CD4-positive, alpha-beta T cell treated with Interleukin-21 for 1 hour (primary cell): ENCODE measurements around the gene CNOT3.

Experiments
- DNase-seq: peaks from one replicate; pipeline ENCODE4 v3.0.0-alpha.2; 2020

The CNOT3 gene

DNA sequence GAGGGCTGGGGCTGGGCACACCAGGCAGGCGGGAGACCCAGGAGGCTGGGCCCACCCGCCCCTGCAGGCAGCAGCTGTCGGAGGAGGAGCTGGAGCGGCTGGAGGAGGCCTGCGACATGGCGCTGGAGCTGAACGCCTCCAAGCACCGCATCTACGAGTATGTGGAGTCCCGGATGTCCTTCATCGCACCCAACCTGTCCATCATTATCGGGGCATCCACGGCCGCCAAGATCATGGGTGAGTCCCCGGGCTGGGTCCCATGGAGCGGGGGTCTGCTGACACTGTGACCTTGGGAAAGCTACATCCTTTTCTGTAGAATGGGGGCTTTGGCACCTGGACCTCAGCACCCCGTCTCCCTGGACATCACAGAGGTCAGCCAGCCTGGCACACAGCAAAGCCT lies 13.9 kb upstream of the CNOT3 start:
- DNase-seq = no peak

- DNase-seq = no peak
Observed at GRCh38 chr19:54124393-54124792, 13.2 kb upstream of the CNOT3 start.

DNA sequence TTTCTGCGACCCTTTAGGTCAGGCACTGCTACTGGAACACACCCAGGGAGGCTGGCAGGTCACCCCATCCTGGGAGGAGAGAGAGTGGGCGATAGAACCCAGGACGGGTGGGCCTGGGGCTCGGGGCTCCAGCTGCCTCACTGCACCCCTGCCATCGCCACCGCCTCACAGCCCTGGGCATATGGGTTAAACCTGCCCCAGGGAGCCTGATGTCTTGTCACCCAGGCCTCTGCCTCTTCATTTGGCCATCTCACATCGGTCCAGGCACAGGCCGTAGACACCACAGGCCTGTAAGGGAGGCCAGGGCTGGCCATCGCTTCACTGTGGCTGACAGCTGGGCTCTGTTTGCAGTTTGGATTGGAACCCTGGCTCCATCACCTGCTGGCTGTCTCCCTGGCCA lies 11.8 kb upstream of the CNOT3 start:
- DNase-seq = no peak

DNA sequence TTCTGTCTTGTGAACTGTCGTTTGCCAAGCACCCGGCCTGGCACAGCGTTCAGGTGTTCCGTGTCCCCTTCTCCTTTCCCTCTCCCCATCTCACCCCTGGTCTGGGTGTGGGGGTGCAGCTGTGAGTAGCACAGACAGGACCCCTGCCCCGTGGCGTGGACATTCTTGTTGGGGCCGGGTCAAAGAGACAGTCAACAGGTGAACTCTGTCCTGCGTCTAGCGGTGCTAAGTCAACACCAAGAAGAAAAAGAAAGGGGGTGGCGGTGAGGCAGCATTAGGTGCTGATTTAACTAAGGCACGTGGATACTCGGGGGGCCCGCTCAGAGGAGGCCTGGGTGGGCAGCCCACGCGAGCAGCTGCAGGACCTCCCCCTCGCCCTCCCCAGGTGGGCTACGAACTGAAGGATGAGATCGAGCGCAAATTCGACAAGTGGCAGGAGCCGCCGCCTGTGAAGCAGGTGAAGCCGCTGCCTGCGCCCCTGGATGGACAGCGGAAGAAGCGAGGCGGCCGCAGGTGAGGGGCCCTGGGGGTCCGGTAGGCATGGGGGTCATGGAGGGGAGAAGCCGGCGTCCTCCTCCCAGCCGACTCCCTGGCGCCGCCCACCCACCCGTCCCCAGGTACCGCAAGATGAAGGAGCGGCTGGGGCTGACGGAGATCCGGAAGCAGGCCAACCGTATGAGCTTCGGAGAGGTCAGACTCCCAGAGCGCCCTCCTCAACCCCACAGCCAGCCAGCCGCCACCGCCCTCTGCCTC lies 9.7 kb upstream of the CNOT3 start:
- DNase-seq = no peak

DNA sequence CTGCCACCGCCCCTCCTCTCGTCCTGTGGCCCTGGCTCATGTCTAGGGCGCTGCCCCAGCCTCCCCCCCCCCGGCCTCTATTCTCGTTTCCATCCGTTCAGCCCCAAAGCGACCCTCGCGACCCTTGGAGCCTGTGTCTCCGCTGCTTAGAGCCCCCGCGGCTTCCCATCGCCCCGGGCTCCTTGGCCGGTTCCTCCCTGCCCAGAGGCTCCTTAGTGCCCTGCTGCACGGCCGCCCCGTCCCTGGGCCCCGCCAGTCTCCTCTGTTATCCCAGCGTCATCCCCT lies 9.2 kb upstream of the CNOT3 start:
- no peak for DNase-seq

DNA sequence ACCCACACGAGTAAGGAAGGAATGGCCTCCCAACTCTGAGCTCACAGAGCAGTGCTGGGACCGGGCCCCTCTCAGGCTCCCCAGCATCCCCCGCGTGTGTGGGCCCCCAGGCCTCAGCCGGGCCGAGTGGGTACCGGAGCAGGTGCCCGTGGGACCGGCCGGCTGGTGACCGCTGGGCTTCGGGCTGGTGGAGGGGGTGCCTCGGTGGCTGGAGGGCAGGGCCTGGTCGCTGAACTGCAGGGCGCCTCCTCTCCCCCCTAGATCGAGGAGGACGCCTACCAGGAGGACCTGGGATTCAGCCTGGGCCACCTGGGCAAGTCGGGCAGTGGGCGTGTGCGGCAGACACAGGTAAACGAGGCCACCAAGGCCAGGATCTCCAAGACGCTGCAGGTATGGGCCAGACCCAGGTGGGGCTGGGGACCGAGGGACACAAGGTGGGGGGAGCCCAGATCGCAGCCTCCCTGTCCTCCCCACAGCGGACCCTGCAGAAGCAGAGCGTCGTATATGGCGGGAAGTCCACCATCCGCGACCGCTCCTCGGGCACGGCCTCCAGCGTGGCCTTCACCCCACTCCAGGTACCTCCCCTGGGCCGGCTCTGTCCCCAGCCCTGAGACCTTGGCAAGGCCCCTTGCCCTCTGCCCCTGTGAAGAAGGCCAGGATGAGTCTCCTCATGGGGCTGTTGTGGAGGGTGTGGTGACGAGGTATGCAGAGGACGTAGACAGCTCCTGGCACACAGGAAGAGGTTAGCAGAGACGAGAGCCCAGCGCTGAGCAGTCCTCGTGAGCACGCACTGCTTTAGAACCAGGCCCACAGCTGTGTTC lies 8.6 kb upstream of the CNOT3 start:
- no peak for DNase-seq

- DNase-seq = no peak
Observed at GRCh38 chr19:54129617-54129996, 8.0 kb upstream of the CNOT3 start.

DNA sequence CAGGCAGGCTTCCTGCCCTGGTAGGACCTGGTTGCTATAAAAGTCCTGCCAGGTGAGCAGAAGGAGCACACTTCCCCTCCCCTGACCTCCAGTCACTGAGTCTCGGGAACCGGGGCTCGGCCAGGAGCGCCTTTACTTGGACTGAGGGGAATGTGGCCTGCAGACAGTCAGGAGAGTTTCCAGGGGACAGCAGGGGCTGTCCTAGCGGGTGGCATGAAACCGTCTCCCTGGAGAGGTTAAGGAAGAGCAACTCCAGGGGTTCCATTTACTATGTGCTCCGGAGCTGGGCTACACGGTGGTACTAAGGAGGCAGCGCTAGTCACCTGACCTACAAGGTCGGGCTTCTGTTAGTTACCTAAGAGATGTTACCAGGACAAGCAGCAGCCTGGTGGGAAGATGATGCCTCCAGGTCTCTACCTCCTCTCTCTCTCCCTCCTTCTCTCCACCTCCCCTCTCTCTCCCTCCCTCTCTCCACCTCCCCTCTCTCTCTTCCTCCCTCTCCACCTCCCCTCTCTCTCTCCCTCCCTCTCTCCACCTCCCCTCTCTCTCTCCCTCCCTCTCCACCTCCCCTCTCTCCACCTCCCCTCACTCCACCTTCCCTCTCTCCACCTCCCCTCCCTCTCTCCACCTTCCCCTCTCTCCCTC lies 4.1 kb upstream of the CNOT3 start:
- no peak for DNase-seq

GRCh38 chr19:54133957-54134590 lies 3.5 kb upstream of the CNOT3 start:
- no peak for DNase-seq

DNA sequence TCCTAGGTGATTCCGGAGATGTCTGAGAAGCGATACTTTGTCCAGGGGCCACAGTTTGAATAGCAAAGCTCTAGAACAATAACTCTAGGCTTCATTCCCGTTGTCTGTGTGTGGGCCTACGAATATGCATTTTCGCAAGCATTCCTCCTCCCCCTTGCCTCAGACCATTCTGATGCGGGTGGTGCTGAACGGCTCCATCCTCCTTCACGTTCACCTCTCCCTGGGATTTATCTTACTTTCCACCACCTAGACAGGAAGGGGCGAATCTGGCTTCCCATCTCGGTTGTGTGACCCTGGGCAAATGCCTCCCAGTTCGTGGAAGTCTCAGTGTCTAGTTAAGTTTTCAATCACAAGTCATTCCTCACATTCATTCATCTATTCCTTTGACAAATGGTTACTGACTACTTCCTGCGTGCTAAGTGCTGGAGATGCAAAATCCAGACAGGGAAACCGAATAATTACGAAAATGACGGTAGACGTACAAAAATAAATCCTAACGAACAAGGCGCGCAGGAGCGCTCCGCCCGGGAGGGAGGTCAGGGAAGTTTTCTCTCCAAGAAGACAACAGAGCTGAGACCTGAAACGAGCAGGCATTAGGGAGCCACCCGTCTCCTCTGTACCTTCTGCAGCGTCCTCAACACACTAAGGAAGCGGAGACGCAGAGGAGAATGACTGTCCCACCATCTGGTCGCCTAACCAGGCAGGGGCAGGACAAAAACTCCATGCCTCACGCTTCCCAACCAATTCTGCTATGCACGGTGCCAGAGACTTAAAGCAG lies 1.3 kb upstream of the CNOT3 start:
- DNase-seq = no peak

GRCh38 chr19:54136864-54137698 lies 481 bp upstream of the CNOT3 start:
- DNase-seq = peak; percentile 100

DNA sequence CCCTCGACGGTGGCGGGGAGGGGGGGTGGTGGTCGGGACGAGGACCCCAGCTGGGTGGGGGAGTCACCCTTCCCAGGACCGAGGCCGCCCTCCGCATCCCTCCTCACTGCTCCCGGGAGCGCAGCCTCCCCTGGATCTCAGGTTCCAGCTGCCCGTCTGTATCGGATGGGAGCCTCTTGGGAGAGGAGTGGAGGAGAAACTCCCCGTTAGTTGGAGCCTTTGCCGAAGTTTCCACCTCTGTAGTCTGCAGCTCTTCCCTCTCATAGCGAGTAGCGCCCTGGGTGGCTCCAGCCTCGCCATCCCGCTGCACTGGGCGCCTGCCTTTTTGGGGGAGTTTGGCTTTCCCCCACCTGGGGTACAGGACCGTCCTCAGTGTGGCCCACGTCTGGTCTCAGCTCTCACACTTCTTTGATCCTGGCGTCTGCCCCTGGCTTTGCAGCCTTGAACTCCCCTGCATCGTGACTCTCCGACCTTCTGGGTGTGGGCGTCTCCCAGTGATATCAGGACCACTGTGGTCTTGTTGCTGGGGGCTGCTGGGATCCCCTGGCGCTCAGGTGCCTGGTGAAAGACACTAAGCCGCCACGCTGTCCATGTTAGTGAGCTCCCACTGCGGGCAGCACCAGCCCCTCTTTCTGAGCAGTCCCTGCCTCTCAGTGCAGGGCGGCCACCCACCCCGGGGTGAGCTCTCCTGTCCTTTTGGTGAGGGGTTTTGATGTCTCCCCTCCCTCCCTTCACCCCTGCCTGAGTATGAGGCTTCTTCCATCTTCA lies 1.1 kb downstream of the CNOT3 start:
- DNase-seq = no peak

DNA sequence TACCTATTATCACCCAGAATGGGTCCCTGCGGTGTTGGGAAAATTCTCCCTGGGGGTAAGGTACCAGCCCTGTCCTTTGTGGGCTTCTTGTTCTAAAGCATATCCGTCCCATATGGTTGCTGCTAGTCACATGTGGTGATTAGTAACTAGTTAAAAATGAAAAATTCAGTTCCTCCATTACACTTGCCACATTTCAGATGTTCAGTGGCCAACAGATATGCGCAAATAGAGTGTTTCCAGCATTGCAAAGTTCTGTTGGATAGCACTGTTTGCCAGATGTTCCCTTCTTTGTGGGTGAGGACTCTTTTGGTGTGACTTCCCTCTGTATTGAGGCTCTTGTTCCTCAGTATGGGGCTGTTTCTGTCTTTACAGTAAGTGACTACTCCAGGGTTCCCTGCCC lies 3.8 kb downstream of the CNOT3 start:
- no peak for DNase-seq

GRCh38 chr19:54142166-54142780 lies 4.7 kb downstream of the CNOT3 start:
- no peak for DNase-seq

DNA sequence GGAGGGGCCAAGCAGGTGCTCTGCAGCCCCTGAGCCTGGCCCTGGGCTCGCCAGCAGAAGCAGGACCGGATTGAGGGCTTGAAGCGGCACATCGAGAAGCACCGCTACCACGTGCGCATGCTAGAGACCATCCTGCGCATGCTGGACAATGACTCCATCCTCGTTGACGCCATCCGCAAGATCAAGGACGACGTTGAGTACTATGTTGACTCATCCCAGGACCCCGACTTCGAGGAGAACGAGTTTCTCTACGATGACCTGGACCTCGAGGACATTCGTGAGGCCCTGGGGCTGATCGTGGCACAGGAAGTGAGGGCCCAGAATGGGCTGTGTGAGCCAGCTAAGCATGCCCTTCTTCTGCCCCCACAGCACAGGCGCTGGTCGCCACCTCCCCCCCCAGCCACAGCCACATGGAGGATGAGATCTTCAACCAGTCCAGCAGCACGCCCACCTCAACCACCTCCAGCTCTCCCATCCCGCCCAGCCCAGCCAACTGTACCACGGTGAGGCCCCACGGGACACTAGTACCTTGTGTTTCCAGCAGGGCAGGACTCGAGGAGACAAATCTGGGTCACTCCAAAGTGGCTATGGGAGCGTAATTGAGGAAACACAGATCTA lies 8.1 kb downstream of the CNOT3 start:
- DNase-seq = no peak

DNA sequence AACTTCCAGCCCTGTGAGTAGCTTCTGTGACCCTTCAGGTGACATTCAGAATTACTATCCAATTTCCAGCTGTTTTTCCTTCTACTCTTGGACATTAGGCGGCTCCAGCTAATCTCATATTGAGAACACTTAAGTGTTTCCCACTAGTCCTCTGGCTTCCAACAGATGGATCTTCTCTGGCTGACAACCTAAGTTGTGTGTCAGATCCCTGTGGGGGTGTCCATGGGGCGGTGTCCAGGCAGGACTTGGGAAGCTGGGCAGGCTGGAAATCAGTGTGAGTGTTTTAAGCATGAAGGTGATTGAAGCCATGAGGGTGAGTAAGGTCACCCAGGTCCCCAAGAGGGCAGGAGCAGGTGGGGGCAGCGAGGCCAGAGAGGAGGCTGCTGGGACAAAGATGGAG lies 10.1 kb downstream of the CNOT3 start:
- no peak for DNase-seq

- no peak for DNase-seq
Observed at GRCh38 chr19:54148158-54148557, 10.6 kb downstream of the CNOT3 start.

GRCh38 chr19:54149021-54149812 lies 11.7 kb downstream of the CNOT3 start:
- DNase-seq = no peak

GRCh38 chr19:54151362-54152035 lies 13.9 kb downstream of the CNOT3 start:
- DNase-seq = no peak
